PC-9 (cell line): ENCODE measurements around the gene RAD9A. TPM values are rescaled to one million over a fixed set of nuclear protein-coding genes. Genes with fewer than 3 reads are reported as not detected.
A peak's percentile ranks its signal among the peaks of the same experiment; 100 is the strongest.

Experiments used
- BruUV-seq: library from RNA; stranded (reverse); fragments of 400-500 nt; replicated peaks from 2 replicates; lab custom pipeline; 2021; lab: Mats Ljungman, UMichigan
- CTCF ChIA-PET: fragments of 300-600 bp; sonication (Branson Sonifier 250); formaldehyde crosslinking; loops from one replicate; lab custom pipeline; 2022; ENCODE audit warnings: antibody characterized with exemption; lab: Charles Lee
- POLR2A ChIA-PET: fragments of 300-600 bp; sonication (Branson Sonifier 250); formaldehyde crosslinking; loops from one replicate; lab custom pipeline; 2022; ENCODE audit warnings: antibody characterized with exemption; ENCODE audit not compliant: unreplicated experiment; lab: Charles Lee
- DNase-seq, 2 experiments: peaks; one replicate each; pipeline versions ENCODE4 v3.0.0 to v3.0.0-alpha.2; 2015 to 2022; ENCODE audit warnings: mixed read lengths in 1 of 2
- H2AFZ ChIP-seq: fragments of 200-600 bp; sonication (generic); 2 replicates; pipeline ENCODE4 v1.8.1; 2017; ENCODE audit warnings: antibody characterized with exemption
- H3F3A ChIP-seq: fragments of 200-600 bp; sonication (generic); 2 replicates; pipeline ENCODE4 v1.8.1; 2017; ENCODE audit warnings: antibody characterized with exemption, mild to moderate bottlenecking, low read depth; ENCODE audit not compliant: insufficient read depth
- H3K27ac ChIP-seq: fragments of 200-600 bp; sonication (generic); 2 replicates; pipeline ENCODE4 v1.6.1; 2016; ENCODE audit warnings: mixed run types
- H3K27me3 ChIP-seq: fragments of 200-600 bp; sonication (generic); 2 replicates; pipeline ENCODE4 v1.6.1; 2016; ENCODE audit warnings: low read depth, mixed run types; ENCODE audit not compliant: insufficient read depth
- H3K36me3 ChIP-seq: fragments of 200-600 bp; sonication (generic); 2 replicates; pipeline ENCODE4 v1.6.1; 2016; ENCODE audit warnings: low read depth, mixed run types
- H3K4me1 ChIP-seq: fragments of 200-600 bp; sonication (generic); replicated peaks from 2 replicates; pipeline ENCODE4 v1.6.1; 2016; ENCODE audit warnings: mixed run types; ENCODE audit not compliant: insufficient read depth
- H3K4me2 ChIP-seq: fragments of 200-600 bp; sonication (generic); 2 replicates; pipeline ENCODE4 v1.6.1; 2017; ENCODE audit warnings: mixed run types
- H3K4me3 ChIP-seq: fragments of 200-600 bp; sonication (generic); 2 replicates; pipeline ENCODE4 v1.6.1; 2016; ENCODE audit warnings: mixed run types
- H3K79me2 ChIP-seq: fragments of 200-600 bp; sonication (generic); 2 replicates; pipeline ENCODE4 v1.6.1; 2017; ENCODE audit warnings: low read depth, mixed run types
- H3K9me2 ChIP-seq: fragments of 200-600 bp; sonication (generic); 2 replicates; pipeline ENCODE4 v1.8.1; 2017; ENCODE audit warnings: mild to moderate bottlenecking; ENCODE audit not compliant: insufficient read depth
- H3K9me3 ChIP-seq: fragments of 200-600 bp; sonication (generic); 2 replicates; pipeline ENCODE4 v1.8.1; 2016; ENCODE audit warnings: low read depth; ENCODE audit not compliant: insufficient read depth
- H4K20me1 ChIP-seq: fragments of 200-600 bp; sonication (generic); 2 replicates; pipeline ENCODE4 v1.8.1; 2017; ENCODE audit not compliant: insufficient read depth
- CTCF ChIP-seq: fragments of 200-600 bp; sonication (generic); conservative IDR thresholded peaks from 2 replicates; pipeline ENCODE4 v1.6.1; 2017; ENCODE audit warnings: mixed run types, antibody characterized with exemption, mild to moderate bottlenecking, moderate library complexity
- EZH2 ChIP-seq: fragments of 200-600 bp; sonication (generic); IDR thresholded peaks from 2 replicates; pipeline ENCODE4 v1.8.0; 2017; ENCODE audit warnings: antibody characterized with exemption, low read depth
- intact Hi-C: fragments of 100-400 bp; cut with micrococcal nuclease; formaldehyde crosslinking; loops from one replicate; pipeline ENCODE4 v1.10.0; 2022; ENCODE audit not compliant: unreplicated experiment
- total RNA-seq: library from RNA; stranded (reverse); gene quantifications from 2 replicates; pipeline ENCODE4 v1.2.3, GENCODE V29; 2021

RAD9A gene
- total RNA-seq, 1 experiment from 2014 or later = 62.8 TPM

GRCh38 chr11:67355023-67355793 lies 36.6 kb upstream of the RAD9A start:
- H3K4me1 ChIP-seq = peaks cover 79% of the 10 kb centered on the region

GRCh38 chr11:67355794-67356386 lies 35.9 kb upstream of the RAD9A start:
- no peak overlapping the region for H2AFZ ChIP-seq
- peaks cover 29% of the 10 kb centered on the region for H3K79me2 ChIP-seq
- H3K9me2 ChIP-seq = no peaks in the 10 kb centered on the region
- H3K36me3 ChIP-seq = no peaks in the 10 kb centered on the region
- intact Hi-C loops = loop anchor here (2.0 kb wide), 1 partner anchor 151 kb away; no protein-coding TSS in a partner anchor
- H3K4me3 ChIP-seq = peak overlapping the region; percentile 38; the same call in 1 of the 2 replicates
- no TSS peak for BruUV-seq
- H3K27me3 ChIP-seq = no peaks in the 10 kb centered on the region
- no peak for TF ChIP-seq EZH2
- no peak for TF ChIP-seq CTCF
- CTCF ChIA-PET = interaction anchor here (0.6 to 3.6 kb wide), 4 partner anchors 18 to 24 kb away, joined by 3 to 174 read pairs (median 6); no protein-coding TSS in a partner anchor
- peaks cover 78% of the 10 kb centered on the region for H3F3A ChIP-seq
- POLR2A ChIA-PET = interaction anchor here (0.6 to 1.8 kb wide), 6 partner anchors 10 to 659 kb away, joined by 3 to 48 read pairs (median 6); no protein-coding TSS in a partner anchor
- no peaks in the 10 kb centered on the region for H4K20me1 ChIP-seq
- peak overlapping the region; percentile 97 for H3K4me2 ChIP-seq
- no peaks in the 10 kb centered on the region for H3K9me3 ChIP-seq
- DNase-seq = no peak
- H3K27ac ChIP-seq = peak overlapping the region; percentile 90
- peaks cover 75% of the 10 kb centered on the region for H3K4me1 ChIP-seq

More at GRCh38 chr11:67355023-67355793, 36.6 kb upstream of the RAD9A start:
- Histone ChIP-seq H3K27me3 (no peaks in the 10 kb centered on the region), H3F3A (peaks cover 78% of the 10 kb centered on the region), H3K27ac (peak overlapping the region; percentile 90), H3K9me2 (no peaks in the 10 kb centered on the region), H3K4me3 (peak overlapping the region; percentile 38; the same call in 1 of the 2 replicates), H2AFZ (no peak overlapping the region), H3K9me3 (no peaks in the 10 kb centered on the region), H3K4me2 (peak overlapping the region; percentile 97), H4K20me1 (no peaks in the 10 kb centered on the region), H3K36me3 (no peaks in the 10 kb centered on the region), H3K79me2 (peaks cover 29% of the 10 kb centered on the region)
- intact Hi-C loops = no loop called here
- no TSS peak for BruUV-seq
- CTCF ChIA-PET = interaction anchor here (0.6 to 3.6 kb wide), 3 partner anchors 9 to 25 kb away, joined by 7 to 174 read pairs (median 9); no protein-coding TSS in a partner anchor
- peak in 1 of 2 experiments; percentile 60 for DNase-seq
- POLR2A ChIA-PET = interaction anchor here (0.6 to 1.8 kb wide), 6 partner anchors 9 to 659 kb away, joined by 5 to 48 read pairs (median 8); no protein-coding TSS in a partner anchor
- TF ChIP-seq EZH2 = no peak
- no peak for TF ChIP-seq CTCF

DNA sequence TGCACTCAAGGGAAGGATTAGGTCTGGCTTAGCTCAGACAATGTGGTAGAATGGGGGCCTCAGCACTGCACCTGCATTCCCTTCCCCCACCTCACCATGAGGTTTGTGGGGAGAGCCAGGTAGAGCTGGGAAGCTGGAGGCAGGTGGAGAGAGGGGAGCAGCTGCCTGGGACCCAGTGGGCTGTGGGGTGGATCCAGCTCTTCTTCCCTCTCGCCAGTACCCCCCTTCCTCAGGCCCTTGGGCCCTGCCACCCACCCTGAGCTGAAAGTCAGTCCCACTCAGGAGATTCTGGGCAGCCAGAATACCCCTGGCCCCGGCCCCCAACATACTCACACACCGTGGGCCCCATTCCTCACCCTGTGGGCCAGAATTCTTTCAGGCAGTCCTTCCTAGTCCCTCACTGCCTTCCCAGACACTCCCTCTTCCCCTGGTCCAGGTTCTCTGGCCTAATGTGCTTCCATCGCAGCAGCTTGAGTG lies 35.4 kb upstream of the RAD9A start:
- Histone ChIP-seq H3F3A (peaks cover 80% of the 10 kb centered on the region), H3K79me2 (peaks cover 27% of the 10 kb centered on the region), H3K27me3 (no peaks in the 10 kb centered on the region), H3K4me3 (peak overlapping the region; percentile 38; the same call in 1 of the 2 replicates), H3K9me3 (no peaks in the 10 kb centered on the region), H3K36me3 (no peaks in the 10 kb centered on the region), H3K4me1 (peaks cover 70% of the 10 kb centered on the region), H3K27ac (peak overlapping the region; percentile 90), H2AFZ (no peak overlapping the region), H4K20me1 (no peaks in the 10 kb centered on the region), H3K4me2 (peak overlapping the region; percentile 97), H3K9me2 (no peaks in the 10 kb centered on the region)
- no peak for DNase-seq
- CTCF ChIA-PET = interaction anchor here (0.6 to 3.6 kb wide), 6 partner anchors 10 to 461 kb away, joined by 3 to 174 read pairs (median 5); partner anchors contain the start of gene RAD9A
- TF ChIP-seq EZH2 (no peak), CTCF (no peak)
- intact Hi-C loops = loop anchor here (2.0 kb wide), 1 partner anchor 150 kb away; no protein-coding TSS in a partner anchor
- no TSS peak for BruUV-seq
- POLR2A ChIA-PET = interaction anchor here (0.6 to 0.7 kb wide), 2 partner anchors 21 to 319 kb away, joined by 3 read pairs; no protein-coding TSS in a partner anchor
